Activated T-cell treated with anti-CD3 and anti-CD28 coated beads for 4 hours (primary cell): ENCODE measurements around the gene CNTN4.

Experiments used
- DNase-seq: peaks from one replicate; pipeline ENCODE4 v3.0.0-alpha.2; 2020

Gene CNTN4

DNA sequence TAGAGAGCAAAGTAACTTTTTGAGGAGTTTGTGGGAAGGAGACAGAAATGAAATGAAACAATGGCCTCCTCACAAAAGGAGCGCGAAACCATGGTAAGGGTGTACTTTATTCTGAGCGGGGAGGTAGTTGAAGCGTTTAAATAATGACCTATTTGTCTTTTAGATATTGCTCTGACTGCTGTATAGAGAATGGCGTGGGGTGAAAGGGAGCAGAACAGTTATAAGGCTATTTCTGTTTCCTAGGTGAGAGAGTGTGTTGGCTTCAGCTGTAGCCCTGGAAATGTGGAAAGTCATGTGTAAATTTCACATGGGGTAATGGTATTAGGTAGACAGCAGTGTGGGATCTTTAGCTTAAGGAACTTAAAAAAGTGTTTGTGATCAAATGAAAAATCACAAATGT, 54.9 kb downstream of the CNTN4 start:
- DNase-seq, result no peak

DNA sequence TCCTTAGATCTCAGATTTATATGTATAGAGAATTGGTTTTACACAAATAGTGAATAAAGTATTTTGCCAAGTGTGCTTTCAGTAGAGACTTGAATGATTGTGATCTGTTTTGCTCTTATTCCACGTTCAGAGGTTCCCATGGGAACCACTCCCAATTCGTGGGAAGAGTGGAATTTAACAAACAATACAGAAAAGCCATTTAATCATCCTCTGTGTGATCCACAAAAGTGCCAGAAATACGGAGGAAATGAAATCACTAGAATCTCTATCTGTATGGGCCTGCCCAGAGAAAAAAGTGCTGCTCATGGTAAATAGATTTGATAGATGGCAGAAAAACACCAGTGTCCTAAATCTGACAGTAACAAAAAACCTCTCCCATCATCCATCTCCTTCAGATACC, 56.0 kb downstream of the CNTN4 start:
- DNase-seq, result no peak

DNA sequence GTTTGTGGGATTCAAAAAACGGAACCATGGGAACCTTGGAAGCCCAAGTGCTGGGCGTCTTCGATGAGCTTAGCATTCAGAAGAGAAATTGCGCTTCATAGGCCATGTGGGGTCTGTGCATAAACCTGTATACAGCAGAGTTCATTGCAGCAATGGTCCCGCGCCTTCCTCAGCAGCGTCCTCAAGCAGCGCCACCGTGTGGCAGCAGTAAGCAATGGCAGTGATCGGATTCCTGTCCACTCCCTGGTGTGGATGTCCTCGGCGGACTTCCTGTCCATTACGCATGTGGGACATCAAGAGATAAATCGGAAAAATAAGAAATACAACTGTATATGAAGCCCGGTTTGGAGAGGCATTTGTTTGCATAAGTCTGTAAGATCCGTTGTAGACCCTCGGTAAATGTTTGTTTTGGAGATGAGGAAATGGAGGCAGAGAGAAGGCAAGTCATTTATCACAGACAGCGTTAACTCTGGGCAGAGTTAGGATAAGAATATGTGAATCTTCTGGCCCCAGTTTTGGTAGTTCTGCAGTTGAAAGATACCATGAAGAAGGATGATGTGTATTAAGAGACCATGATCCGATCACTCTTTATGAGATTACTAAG, 57.7 kb downstream of the CNTN4 start:
- DNase-seq, result no peak

DNA sequence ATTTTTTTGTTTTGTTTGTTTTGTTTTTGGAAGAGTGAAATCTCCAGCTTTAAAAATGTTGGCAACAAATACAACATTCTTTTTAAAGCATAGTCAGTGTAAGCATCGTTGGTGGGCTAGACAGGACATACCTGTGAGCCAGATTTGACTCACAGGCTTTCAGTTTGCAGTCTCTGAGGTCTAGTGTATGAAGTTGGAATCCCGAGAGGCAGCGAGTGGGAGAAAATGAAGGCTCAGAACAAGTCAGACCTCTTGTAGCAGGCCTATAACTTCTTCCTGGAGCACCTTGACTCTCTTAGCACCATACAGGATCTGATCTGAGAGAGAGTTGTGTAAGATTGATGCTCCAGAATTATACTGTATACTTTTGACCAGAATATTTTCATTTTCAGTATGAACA, 60.2 kb downstream of the CNTN4 start:
- no peak for DNase-seq

DNA sequence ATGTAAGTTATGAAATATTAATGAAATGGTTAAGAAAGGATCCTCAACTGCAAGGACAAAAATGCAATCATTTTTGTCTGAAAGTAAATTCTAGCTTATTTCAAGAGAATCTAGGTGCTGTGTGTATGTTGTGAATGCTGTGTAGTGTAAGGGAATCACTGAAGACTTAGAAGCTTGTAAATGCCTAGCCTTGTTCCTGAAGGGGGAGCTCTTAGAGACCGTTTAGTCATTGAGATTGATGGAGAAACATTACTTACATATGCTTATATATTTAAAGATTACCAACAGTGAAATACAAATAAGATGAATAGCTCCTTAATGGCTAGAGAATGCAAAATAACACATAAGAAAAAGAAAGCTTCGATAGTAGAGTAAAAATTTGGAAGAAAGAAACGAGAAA, 67.9 kb downstream of the CNTN4 start:
- DNase-seq, result no peak

DNA sequence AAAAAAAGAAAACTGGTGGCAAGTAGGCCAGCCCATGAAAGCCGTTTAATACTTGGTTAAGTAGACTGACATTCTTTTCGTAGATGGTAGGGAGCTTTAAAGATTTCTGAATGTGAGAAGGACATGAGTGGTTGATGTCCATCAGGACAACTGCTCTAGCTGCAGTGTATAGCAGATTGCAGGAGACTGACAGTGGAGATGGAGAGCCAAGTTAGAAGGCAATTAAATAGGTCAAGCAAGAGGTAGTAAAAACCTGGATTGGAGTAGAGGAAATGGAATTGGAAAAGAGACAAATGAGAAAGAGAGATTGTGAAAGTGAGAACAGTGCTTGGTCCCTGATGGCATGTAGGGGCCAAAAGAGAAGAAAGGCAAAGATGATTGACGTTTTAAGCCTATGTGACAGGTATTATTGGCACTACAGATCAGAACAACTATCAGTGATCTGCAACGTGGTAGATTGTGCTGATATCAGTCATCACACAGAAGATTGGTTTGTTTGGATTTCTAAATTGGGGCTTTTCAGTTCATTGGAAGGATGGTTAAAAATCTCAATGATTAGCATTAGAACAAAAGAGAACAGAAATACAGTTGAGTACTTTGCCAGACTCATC, 74.0 kb downstream of the CNTN4 start:
- no peak for DNase-seq

DNA sequence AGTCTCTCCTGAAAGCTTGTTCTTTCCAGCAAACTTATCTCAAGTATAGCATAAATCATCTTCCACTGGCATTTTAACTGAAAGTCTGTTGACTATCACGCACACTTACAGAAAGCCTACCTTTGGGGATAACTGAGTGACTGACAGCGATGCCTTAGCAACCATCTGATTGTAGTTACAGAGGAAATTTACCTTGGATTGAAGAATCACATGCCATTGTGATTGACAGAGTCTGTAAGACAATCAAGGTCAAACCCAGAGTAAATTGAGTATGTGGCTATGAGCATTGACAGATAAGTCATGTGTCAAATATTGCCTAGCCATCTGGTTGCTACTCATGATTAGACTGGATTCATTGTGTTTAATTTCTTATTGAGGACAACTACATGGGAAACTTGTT, 82.0 kb downstream of the CNTN4 start:
- no peak for DNase-seq

DNA sequence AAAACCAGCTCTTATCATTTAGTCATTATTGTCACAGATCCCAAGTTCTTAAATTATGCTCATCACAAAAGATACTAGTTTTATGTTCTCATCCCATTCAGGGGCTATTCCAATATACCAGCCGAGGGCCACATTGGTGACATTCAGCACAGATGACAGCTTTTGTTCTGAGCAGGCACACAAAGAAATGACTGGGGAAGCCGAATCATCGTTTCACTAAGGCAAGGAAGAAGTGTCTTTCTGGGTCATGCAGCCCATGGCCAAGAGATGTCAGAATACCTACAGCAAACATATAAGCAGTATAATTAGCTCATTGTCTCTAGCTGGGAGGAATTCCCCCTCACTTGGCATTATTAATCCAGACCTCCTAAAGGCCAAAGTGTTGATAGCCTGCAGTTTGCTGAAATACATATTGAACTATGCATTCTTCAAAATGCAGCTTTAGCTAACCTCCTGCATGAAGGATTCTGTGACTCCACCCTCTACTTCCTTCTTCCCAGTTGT, 100.2 kb downstream of the CNTN4 start:
- DNase-seq, result no peak

DNA sequence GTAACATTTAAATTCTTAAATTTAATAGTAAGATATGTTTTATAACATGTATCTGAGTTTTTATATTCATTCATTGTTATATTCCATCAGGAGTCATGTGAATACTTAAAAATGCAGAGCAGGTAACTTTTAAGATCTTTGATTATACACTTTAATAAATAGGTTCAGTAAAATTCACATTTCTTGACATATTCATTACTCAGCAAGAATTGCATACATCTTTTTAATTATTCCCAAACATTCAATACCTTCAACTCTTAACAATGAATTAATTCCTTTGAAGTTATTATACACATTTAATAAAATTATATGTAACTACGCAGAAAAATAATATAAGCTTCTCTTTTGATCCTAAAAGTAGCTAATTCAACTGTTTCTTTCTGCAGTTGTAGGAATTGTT, 105.4 kb downstream of the CNTN4 start:
- DNase-seq, result no peak

DNA sequence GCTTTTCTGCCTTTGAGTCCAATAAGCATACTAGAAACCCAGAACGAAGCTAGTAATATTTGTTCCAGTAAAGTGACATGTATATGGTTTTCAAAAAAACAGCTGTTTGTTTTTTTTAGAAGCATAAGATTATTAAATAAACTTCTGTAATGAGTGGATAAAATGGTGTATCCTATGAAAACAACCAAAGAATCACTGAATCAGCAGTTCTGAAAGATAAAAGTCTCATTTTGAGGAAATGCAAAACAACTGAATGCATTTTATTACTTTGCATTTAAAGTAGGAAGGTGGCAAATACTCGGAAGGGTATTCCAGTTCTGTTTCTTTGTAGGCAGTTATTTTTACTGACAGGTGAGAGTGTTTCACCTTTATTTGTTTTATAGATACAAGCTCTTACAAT, 107.0 kb downstream of the CNTN4 start:
- DNase-seq, result no peak

DNA sequence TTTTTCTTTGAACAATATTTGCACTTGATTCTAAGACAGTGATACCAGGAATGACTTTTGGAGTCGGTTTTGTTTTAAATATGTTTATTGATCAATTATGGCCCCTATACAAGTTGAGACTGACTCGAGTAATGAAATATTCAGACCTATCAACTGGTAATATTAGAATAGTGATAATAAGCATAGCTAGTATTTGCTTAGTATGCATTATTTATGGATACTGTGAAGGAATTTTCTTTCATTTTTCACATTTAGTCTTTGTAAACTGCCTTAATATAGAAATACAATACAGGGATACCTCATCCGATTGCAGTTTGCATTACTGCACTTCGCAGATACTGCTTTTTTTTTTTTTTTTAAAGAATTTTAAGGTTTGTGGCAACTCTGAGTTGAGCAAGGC, 107.9 kb downstream of the CNTN4 start:
- DNase-seq, result no peak

DNA sequence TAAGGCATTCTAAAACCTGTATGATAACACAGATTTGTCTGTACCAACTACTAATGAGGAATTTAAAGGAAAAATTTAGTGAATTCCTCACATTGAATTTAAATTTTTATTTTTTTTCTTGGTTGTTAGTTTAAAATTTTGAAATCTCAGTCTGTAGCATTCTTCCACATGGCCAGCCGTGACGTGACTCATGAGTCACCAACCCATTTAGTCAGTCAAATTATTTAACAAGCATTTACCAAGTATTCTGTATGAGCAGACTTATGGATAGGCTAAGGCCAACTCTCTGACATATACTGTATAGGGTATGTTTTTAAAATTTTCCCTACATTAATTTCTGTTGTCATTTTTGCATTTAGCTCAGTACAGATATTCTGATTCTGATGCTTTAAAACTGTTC, 112.9 kb downstream of the CNTN4 start:
- DNase-seq, result no peak

DNA sequence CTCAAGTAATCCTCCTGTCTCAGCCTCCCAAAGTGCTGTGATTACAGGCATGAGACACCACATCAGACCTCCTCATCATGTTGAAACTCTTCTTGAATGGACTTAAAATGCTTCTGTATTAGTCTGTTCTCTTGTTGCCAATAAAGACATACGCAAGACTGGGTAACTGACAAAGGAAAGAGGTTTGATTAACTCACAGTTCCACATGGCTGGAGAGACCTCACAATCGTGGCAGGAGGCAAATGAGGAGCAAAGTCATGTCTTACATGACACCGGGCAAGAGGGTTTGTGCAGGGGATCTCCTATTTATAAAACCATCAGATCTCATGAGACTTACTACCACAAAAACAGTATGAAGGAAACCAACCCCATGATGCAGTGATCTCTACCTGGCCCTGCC, 113.5 kb downstream of the CNTN4 start:
- no peak for DNase-seq

DNA sequence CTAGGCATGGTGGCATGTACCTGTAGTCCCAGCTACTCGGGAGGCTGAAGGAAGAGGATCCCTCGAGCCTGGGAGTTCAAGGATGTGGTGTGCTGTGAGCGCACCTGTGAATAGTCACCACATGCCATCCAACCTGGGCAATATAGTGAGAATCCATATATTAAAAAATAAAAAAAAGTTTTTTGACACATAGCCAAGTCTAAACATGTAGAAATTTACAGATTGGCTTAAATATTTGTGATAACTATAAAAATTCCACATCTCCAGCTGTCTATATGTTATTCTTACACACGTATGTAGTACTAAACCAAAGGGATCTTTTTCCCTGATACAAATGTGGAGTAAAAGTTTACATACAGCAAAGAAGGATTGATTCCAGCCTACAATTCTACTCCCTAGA, 119.7 kb downstream of the CNTN4 start:
- no peak for DNase-seq

DNA sequence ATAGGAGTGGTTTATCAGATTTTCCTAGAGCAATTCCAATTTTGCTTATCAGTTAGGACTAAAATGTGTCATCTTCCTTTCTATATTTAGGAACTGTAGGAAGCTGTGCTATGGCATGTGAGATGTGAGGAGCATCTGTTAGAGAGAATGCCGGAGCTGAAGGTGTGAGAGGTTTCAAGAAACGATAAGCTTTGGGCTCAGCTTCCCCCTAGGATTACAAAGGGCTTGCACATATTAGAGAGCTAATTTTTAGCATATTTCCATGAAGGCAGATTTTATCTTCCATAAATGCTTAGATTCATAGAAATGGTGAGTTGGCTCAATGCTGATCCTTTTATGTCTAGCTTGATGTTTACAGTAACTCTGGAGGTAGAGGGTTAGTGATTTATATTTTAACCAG, 120.2 kb downstream of the CNTN4 start:
- no peak for DNase-seq

DNA sequence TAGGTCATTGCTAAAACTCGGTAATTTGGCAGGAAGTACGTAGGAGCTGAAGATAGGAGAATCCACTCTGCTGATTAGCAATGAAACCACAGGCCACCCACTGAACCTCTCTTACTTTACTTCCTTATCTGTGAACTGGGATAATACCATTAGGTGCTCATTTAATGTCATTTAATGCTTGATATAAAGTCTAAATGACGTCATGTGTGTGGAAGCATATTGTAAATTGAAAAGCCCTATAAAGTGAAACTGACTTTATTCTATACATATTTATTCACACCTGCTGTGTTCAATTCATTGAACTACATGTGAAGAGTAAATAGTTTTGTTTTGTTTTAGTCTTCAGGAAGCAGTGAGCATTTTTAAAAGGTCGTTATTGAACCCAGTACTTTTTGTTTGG, 137.5 kb downstream of the CNTN4 start:
- DNase-seq, result no peak

DNA sequence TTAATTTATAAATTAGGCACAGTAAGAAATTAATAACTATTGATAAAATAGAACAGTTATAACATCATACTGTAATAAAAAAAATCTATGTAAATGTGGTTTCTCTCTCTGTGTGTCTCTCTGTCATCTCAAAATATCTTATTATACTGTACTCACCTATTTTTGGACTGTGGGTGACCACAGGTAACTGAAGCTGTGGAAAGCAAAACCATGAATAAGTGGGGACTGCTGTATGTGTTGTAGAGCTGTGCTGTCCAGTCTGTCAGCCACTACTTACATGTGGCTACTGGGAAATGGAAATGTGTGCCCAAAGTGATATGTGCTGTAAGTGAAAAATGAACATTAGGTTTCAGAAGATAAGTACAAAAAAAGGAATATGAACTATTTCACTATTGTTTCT, 145.5 kb downstream of the CNTN4 start:
- no peak for DNase-seq

DNA sequence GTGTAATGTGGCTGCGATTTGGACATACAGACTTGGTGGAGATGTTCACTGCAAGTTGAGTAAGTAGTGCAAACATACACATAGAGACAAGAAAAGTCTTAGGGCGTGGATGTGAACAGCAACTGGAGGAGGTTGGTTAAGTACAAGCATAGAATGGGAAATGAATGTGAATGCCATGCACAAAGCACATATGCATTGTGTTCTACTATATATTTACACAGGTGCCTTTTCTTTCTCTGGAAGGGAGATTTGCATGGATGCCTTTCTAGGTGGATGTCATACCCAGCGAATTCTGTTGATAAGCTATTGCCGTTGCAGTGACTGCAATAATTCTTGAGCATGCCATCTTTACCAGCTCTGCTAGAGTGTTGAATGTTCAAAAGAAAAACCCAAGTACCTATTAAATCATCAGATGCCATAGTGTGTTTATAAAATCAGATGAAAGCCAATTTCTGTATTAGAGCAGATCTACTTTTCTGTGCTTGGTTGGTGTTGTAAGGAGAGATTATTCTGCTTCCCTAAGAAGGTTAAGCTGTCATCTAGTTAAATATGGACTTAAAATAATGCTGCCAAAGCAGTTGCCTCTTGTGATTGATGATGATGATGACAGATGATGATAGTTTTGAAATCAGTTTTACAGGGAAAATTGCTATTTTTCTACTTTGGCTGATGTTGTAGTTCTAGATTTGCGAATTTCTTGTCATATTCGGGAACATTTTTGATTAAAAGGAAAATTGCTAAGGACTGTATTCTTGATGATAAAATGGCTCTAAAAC, 148.4 kb downstream of the CNTN4 start:
- DNase-seq, result no peak

DNA sequence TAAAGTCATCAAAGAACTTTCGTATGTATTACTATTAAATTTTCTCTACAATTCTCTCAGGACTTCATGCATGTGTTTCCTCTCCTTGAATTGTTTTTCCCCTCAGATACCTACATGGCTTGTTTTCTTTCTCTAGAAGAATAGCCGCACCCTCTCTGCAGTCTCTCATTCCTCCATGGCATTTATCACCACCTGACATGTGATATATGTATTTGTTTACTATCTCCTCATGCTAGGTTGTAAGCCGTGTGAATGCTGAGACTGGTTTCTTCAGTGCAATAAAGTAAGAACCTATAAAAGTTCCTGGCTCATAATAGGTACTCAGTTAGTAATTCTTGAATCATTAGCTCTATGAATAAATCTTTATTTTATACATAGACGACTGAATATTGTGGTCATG, 149.2 kb downstream of the CNTN4 start:
- no peak for DNase-seq

DNA sequence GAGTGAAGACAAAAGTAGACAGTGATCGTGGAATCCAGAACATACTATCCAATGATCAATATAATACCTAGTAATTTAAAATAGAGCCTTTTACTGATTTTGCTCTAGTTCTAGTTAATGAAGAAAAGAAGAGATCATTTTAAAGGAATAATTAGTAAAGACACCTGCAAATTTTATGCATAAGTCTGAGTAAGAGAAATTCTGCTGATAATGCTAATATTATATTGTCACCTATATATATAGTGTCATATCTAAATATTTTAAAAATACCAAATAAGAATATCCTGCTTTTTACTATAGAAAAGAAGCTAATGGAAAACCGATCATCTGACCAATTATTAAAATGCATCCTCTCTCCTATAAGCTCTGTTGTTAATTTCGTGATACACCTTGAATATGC, 152.1 kb downstream of the CNTN4 start:
- no peak for DNase-seq

DNA sequence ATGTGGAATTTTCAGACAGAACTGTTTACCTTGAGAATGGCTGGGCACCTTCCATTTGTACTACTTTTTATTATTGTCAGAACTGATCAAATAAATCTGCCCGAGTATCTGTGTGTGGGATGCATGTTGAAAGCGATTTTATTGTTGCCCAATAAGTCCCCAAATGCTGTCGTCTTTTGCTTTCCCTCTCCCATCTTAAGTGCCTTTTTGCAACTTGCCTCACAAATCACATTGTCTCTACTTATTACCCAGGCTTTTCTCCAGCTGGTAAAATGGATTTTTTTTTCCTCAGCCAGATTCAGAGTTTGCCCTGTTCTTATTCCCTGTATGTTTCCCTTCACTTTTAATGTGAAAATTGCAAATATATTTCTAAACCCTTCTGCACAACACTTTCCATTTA, 163.1 kb downstream of the CNTN4 start:
- DNase-seq, result no peak

DNA sequence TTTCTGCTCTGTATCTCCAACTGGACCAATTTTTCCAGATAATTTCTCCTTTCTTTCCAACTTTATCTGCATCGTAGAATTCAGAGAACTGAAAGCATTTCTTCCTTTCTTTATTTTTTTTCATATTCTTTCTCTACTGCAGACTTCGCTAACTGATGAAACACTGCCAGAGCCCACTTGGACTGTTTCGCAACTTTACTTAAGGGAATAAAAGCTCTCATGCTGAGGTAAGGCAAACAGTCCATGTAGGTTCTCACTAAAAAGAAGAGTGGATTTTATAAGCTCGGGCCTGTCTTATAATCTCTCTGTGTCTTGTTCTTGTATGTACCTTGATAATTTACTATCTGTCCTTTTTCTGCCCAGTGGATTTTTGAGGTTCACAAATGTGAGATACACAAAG, 163.5 kb downstream of the CNTN4 start:
- DNase-seq, result no peak

DNA sequence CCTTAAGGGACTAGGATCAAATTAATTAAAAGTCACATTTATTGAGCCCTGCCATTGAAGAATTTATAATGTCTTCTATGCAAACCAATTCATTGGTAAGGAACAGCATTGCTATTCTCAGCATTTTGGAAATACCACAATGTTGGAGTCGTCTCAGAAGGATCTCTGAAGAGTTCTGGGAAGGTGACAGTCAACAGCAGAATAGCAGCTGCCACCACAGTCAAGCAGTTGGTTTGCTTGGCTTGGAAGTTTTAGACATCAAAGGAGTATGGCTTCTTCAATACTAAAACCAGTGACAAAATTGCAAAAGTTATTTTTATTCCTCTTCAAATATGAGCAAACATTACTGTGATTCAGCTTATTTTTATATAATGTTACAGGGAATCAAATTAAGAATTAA, 167.9 kb downstream of the CNTN4 start:
- DNase-seq, result no peak

DNA sequence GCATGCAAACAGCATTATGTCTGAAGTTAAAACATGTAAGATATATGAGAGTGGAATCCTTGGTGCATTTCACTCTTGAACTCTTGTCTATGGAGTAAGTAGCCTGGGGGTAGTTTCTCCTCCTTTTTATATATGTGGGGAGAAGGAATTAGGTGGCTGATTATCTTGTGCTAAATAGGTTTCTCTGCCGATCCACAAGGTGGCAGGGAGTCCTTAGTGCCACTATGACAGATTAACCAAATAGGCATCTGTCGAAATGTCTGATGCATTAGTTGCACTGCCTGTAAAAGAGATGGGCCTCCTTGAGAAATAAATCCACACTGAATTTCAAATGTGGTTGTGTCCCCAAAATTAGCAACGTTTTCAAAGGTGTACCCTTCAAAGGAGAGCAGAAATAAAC, 170.1 kb downstream of the CNTN4 start:
- DNase-seq, result no peak

DNA sequence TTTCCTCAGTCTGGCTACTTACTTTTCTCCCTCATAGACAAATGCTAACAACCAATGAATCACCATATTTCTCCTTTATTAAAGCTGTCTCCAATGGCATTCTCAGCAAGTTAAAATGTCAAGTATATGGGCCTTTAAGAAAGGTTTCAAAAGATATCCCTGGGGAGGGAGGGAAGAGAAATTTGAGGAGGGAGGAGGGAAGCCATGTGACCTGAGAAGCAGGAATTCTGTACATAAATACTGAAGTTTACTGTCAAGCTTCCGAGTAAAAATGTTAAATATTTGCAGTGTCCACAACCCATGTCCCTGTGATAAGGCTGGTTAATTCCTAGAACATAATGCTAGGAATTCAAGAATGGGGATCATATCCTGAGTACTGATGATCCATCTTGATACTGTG, 175.9 kb downstream of the CNTN4 start:
- no peak for DNase-seq
